ENCODE results near the gene STX8. TPM values are rescaled to one million over a fixed set of nuclear protein-coding genes. Genes with fewer than 3 reads are reported as not detected.

Gene STX8
- total RNA-seq, 1 experiment from 2014 or later = 38.8 TPM

GRCh38 chr17:9427465-9428315 is 147.9 kb downstream of the STX8 start:
- Histone ChIP-seq H3K9me2 (ENCODE audit: insufficient read depth) (no peaks in the 10 kb centered on the region), H2AFZ (ENCODE audit: low read depth, low read length, poor library complexity, severe bottlenecking) (no peak overlapping the region), H3K4me3 (replicated peaks in 1 of 2; ENCODE audit: low read depth in 1 of 2, low read length in 2 of 2) (no peak overlapping the region), H3K79me2 (ENCODE audit: insufficient read depth, low read length) (no peaks in the 10 kb centered on the region), H3K9me3 (ENCODE audit: control insufficient read depth in 1 of 2, insufficient read depth in 1 of 2, low read depth in 1 of 2, low read length in 2 of 2) (no peaks in the 10 kb centered on the region), H3K9ac (ENCODE audit: low read length) (no peak overlapping the region), H3K27me3 (ENCODE audit: insufficient read depth, low read length) (no peaks in the 10 kb centered on the region), H3K27ac (ENCODE audit: low read depth, low read length) (no peak overlapping the region), H3K4me1 (ENCODE audit: control insufficient read depth in 1 of 2, insufficient read depth in 2 of 2, low read length in 2 of 2) (no peaks in the 10 kb centered on the region), H3K36me3 (ENCODE audit: control insufficient read depth in 1 of 2, insufficient read depth in 2 of 2, low read length in 2 of 2) (no peaks in the 10 kb centered on the region), H4K20me1 (ENCODE audit: insufficient read depth) (no peaks in the 10 kb centered on the region), H3K4me2 (ENCODE audit: low read length) (no peak overlapping the region)
- RAD21 ChIA-PET (ENCODE audit: low non-redundant PET in 1 of 2, low total read pairs in 2 of 2, uncharacterized antibody in 2 of 2, unreplicated experiment in 2 of 2) = no interaction called here
- DNase-seq (ENCODE audit: low read depth, low spot score) (no peak), ATAC-seq (no peak)
- BruUV-seq (replicated peaks) = no TSS peak
- TF ChIP-seq ZFX (IDR thresholded peaks at IDR 0.05) (no peak), SIN3A (IDR thresholded peaks at IDR 0.05; ENCODE audit: low read depth) (no peak), EZH2 (IDR thresholded peaks at IDR 0.05) (no peak), ZNF274 (IDR thresholded peaks at IDR 0.05; ENCODE audit: low read depth, low read length) (no peak)
- intact Hi-C loops (cut with micrococcal nuclease) = no loop called here
- CTCF ChIA-PET = no interaction called here
- POLR2A ChIA-PET = no interaction called here

DNA sequence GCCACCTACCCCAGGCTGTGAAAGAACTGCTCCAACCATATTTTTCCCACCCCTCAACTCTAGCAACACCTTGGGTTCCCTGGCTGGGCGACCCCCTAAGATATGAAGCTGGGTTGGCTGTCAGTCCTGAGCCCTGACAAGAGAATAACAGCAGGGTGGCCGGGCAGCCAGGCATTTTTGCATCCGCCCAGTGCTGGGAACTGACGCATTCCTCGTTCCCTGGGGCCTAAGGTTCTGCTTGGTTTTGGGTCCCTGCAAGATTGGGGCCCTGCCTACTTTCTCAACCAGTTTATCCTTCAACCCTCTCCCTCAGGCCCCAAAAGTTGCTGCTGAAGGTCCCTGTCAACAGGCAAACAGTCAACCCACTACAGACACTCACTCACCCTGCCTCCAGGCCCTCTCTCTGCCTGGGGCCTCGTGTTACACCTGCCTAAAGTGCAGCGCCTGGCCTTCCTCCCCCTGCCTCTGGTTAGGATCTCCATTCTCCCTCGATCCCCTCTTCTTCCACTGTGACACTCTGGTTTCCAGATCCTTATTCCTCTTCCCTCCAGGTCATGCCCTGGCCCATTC is 151.5 kb downstream of the STX8 start:
- intact Hi-C loops (cut with micrococcal nuclease) = no loop called here
- H3K27me3 ChIP-seq (ENCODE audit: insufficient read depth, low read length) = no peaks in the 10 kb centered on the region
- H3K27ac ChIP-seq (ENCODE audit: low read depth, low read length) = no peak overlapping the region
- no peaks in the 10 kb centered on the region for H3K79me2 ChIP-seq (ENCODE audit: insufficient read depth, low read length)
- ChIA-PET RAD21 (ENCODE audit: low non-redundant PET in 1 of 2, low total read pairs in 2 of 2, uncharacterized antibody in 2 of 2, unreplicated experiment in 2 of 2) (no interaction called here), CTCF (no interaction called here), POLR2A (no interaction called here)
- H3K36me3 ChIP-seq (ENCODE audit: control insufficient read depth in 1 of 2, insufficient read depth in 2 of 2, low read length in 2 of 2) = no peaks in the 10 kb centered on the region
- ATAC-seq = no peak
- no peak overlapping the region for H3K4me3 ChIP-seq (replicated peaks in 1 of 2; ENCODE audit: low read depth in 1 of 2, low read length in 2 of 2)
- no TSS peak for BruUV-seq (replicated peaks)
- H4K20me1 ChIP-seq (ENCODE audit: insufficient read depth) = no peaks in the 10 kb centered on the region
- no peak for DNase-seq (ENCODE audit: low read depth, low spot score)
- no peak overlapping the region for H3K9ac ChIP-seq (ENCODE audit: low read length)
- no peaks in the 10 kb centered on the region for H3K4me1 ChIP-seq (ENCODE audit: control insufficient read depth in 1 of 2, insufficient read depth in 2 of 2, low read length in 2 of 2)
- TF ChIP-seq RAD21 (IDR thresholded peaks at IDR 0.05; ENCODE audit: low read depth) = no peak
- TF ChIP-seq ZNF274 (IDR thresholded peaks at IDR 0.05; ENCODE audit: low read depth, low read length) = no peak
- TF ChIP-seq, protein P1, sequence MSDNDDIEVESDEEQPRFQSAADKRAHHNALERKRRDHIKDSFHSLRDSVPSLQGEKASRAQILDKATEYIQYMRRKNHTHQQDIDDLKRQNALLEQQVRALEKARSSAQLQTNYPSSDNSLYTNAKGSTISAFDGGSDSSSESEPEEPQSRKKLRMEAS (IDR thresholded peaks at IDR 0.05) = no peak
- TF ChIP-seq TCF7L2 (IDR thresholded peaks at IDR 0.05; ENCODE audit: borderline replicate concordance, extremely low read depth, insufficient read depth, insufficient read length) = no peak
- no peak for TF ChIP-seq JUND (IDR thresholded peaks at IDR 0.05)
- no peak for TF ChIP-seq ZFX (IDR thresholded peaks at IDR 0.05)
- TF ChIP-seq SRF (IDR thresholded peaks at IDR 0.05; ENCODE audit: low read depth) = no peak
- TF ChIP-seq SP1 (IDR thresholded peaks at IDR 0.05; ENCODE audit: low read depth) = no peak
- TF ChIP-seq CBX3 (IDR thresholded peaks at IDR 0.05; ENCODE audit: low read depth) = no peak
- TF ChIP-seq CEBPB (IDR thresholded peaks at IDR 0.05; ENCODE audit: low read depth) = no peak
- no peak for TF ChIP-seq ELF1 (IDR thresholded peaks at IDR 0.05; ENCODE audit: borderline replicate concordance, low read depth)
- TF ChIP-seq POLR2A (IDR thresholded peaks at IDR 0.05; ENCODE audit: borderline replicate concordance, extremely low read depth, insufficient read depth, insufficient read length) = no peak
- TF ChIP-seq POLR2AphosphoS5 (IDR thresholded peaks at IDR 0.05; ENCODE audit: low read depth, low read length) = no peak
- TF ChIP-seq SIN3A (IDR thresholded peaks at IDR 0.05; ENCODE audit: low read depth) = no peak
- H3K9me2 ChIP-seq (ENCODE audit: insufficient read depth) = no peaks in the 10 kb centered on the region
- H2AFZ ChIP-seq (ENCODE audit: low read depth, low read length, poor library complexity, severe bottlenecking) = no peak overlapping the region
- no peak overlapping the region for H3K4me2 ChIP-seq (ENCODE audit: low read length)
- H3K9me3 ChIP-seq (ENCODE audit: control insufficient read depth in 1 of 2, insufficient read depth in 1 of 2, low read depth in 1 of 2, low read length in 2 of 2) = no peaks in the 10 kb centered on the region
